GM19351 (cell line): ENCODE measurements around the gene UBE3C.

Experiments used
- ATAC-seq: cut with Tn5 transposase; IDR thresholded peaks from one replicate; pipeline ENCODE4 v1.9.1; 2021; ENCODE audit warnings: mild to moderate bottlenecking, moderate library complexity; ENCODE audit not compliant: unreplicated experiment

Gene UBE3C

DNA sequence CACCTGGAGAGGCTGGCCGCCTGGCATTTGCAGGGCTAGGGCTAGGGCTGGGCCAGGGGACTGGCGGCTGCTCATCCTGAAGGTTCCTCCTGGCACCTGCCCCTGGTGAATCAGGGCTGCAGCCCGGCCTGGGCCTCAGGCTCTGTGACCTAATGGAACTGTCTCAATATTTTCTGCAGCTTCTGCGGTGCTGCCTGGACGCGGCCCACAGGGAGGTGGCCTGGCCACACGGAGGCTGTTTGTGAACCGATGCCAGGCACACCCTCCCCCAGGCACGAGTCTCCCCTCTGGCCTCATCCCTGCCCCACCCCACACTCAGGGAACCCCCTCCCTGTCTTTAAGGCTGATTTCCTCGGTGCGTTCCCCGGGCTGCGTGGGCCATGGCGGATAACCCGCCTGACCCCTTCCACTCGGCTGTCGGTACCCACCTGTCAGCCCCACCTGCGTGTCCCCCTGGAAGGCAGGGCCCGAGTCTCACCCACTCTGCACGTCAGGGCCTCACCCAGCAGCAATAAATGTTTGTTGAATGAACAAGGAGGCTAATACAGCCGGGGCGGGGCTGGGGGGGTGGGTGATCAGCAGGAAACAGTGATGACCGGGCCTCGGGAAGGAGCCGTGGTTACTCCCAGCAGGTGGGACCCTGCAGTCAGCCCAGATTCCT lies 143.5 kb downstream of the UBE3C start:
- ATAC-seq, result no peak

DNA sequence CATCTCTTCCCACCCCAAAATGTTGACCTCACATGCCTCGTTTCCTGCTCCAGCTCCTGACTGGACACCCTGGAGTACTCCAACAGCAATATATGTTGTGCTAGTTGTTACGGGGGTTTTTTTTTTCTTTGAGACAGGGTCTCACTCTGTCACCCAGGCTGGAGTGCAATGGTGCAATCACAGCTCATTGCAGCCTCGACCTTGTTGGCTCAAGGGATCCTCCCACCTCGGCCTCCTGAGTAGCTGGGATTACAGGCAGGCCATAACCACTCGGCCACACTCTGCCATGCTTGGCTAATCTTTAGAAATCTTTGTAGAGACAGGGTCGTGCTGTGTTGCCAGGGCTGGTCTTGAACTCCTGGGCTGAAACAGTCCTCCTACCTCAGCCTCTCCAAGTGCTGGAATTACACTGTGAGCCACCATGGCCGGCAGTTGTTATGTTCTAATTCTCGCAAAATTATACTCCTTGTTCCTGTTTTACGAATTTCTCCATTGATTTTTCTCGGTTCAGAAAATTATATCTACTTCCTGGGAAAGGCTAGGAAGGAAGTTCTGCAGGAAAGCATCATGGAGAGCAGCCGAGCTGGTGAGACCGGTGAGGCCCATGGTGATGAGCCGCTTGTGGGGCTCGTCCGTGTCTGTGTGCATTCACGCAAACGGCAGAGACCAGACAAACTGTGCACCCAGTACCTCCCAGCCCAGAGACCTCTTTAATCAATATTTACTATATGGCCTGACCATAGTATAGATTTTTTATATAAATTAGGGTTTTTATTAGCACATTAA lies 145.7 kb downstream of the UBE3C start:
- ATAC-seq, result no peak

DNA sequence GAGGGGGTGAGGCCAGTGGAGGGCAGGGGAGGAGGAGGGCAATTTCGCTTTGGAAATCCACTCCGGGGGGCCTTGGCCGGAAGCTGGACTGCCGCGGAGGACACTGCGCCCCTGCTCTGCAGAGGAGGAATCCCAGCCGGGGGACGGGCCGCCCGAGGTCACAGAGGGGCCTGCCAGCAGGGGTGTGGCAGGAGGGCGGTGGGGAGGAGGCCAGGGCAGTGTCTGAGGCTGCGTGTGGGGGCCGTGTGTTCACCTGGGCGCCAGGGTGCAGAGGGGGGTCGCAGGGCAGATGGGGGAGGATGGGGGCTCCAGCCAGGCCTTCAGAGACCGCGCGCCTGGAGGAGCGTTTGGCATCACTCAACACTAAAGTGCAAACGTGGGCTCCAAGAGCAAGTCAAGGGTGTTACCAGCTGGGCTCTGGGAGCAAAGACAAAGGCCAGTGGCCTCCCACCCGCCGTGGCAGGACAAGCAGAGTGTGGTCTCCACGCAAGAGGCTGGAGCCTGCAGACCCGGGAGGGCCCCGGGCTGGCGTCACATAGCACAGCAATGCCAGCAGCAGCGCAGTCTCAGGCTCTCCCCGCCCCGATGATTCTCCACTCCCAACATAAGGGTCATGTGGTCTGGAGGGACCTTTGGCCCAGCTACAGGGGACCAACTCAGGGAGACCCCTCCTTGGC lies 152.8 kb downstream of the UBE3C start:
- no peak for ATAC-seq

DNA sequence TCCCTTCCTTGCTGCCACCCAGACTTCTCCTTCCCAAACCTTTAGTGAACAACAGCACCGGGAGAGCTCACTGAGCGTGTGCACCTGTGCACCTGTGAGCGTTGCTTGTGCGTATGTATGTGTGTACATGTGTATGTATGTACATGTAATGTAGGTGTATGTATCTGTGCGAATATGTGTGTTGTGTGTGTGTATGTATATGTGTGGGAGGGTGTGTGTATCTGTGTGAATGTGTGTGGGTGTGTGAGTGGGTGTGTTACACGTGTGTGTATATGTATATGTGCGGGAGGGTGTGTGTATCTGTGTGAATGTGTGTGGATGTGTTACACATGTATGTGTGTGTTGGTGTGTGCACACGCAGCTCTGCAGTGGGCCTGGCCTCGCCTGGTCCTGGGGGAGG lies 153.5 kb downstream of the UBE3C start:
- ATAC-seq, result no peak

DNA sequence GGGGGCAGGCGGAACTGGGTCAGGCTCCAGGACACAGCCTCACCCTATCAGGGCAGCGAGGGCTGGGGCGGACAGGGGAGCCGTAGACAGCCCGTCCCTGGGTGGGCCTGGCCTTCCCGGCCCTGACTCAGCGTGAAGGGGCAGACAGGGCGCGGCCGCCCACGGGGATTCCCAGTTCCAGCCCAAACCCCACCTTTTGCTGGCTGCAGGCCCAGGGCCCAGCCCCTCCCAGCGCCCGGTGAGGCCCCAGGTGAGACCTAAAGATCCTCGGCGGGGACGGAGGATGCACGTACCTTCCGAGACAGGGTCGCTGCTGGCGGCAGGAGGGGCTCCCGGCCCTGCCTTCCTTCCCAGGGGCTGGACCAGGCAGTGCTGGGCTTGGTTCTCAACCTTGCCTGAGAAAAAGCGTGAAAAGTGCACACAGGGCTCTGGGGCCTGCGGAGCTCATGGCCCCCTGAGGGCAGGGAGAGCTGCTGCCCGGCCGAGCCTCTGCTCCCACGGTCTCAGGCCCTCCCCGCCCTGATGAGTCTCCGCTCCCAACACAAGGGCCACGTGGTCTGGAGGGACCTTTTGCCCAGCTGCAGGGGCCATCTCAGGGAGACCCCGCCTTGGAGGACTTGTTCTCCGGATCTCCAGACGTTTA lies 154.2 kb downstream of the UBE3C start:
- no peak for ATAC-seq

DNA sequence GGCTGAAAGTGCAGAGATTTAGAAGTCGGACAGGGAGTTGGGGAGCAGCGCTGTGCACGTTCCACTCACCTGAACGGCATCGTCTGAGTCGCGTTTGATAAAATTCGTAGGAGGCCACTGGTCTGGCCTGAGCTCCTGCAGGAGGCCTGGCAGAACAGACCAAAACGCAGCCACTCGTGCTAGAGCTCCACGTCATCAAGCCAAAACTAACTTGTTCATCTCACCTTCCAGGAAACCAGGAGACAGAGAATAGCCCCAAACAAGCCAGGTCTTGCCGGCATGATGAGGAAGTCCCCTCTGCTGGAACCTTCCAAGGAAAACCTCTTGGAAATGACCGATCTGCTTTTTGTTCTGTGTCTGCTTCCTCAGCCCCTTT lies 154.7 kb downstream of the UBE3C start:
- no peak for ATAC-seq

DNA sequence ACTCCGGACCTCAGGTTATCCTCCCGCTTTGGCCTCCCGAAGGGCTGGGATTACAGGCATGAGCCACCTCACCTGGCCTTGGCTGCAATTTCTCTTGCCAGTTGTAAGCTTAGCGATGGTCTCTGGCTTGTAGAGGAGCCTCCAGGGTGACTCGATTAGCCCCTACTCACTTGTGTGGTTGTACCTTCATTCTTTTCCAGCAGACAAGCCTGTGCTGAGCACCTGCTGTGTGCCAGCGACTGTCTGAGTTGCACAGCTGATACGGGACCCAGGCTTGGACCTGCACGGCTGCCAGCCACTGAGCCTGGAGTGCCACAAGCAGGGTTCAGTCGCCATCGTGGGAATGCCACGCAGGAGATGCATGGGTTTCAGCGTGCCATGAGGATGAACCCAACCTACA lies 156.0 kb downstream of the UBE3C start:
- ATAC-seq, result no peak

DNA sequence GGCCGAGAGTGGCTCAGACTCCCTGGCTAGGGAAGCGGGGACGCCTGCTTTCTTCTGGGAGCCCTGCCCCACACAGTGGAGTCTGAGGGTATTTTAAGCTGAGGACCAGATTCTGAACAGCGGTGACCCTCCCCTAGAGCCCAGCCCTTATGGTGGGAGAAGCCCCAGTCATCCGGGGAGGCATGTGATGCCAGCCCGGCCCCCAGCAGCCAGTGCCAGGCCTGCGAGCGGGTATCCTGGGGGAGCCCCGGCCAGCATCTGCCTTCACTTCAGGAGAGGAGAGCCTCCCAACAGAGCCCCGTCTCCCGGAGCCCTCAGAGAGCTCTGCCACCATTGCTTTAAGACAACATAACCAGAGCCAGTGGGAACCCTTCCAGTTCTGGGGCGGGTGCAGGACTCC lies 156.6 kb downstream of the UBE3C start:
- ATAC-seq, result no peak

DNA sequence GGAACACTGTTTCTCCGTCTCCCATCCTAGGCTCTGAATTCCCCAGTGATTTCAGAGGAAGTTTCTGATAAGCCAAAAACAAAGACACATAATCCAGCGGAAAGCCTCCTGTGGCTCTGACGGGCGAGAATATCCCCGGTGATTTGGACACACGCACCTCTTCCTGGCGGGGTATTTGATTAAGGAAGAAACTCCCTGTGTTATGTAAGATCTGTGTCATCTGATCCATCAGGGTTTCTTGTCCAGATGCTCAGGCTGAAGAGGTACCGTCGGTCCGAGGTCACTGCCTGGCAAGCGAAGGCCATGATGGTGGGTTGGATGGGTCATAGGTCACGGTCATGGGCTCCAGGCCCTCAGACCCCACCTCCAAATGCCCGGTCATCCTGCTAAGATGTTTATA lies 158.5 kb downstream of the UBE3C start:
- ATAC-seq, result no peak

DNA sequence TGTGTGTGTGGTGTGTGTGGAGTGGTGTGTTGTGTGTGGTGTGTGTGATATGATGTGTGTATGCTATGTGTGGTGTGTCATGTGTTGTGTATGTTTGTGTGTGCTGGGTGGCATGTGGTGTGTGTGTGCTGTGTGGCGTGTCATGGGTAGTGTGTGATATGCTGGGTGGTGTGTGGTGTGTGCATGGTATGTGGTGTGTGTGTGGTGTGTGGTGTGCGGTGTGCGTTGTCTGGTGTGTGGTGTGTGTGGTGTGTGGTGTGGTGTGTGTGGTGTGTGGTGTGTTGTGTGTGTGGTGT lies 160.5 kb downstream of the UBE3C start:
- no peak for ATAC-seq

DNA sequence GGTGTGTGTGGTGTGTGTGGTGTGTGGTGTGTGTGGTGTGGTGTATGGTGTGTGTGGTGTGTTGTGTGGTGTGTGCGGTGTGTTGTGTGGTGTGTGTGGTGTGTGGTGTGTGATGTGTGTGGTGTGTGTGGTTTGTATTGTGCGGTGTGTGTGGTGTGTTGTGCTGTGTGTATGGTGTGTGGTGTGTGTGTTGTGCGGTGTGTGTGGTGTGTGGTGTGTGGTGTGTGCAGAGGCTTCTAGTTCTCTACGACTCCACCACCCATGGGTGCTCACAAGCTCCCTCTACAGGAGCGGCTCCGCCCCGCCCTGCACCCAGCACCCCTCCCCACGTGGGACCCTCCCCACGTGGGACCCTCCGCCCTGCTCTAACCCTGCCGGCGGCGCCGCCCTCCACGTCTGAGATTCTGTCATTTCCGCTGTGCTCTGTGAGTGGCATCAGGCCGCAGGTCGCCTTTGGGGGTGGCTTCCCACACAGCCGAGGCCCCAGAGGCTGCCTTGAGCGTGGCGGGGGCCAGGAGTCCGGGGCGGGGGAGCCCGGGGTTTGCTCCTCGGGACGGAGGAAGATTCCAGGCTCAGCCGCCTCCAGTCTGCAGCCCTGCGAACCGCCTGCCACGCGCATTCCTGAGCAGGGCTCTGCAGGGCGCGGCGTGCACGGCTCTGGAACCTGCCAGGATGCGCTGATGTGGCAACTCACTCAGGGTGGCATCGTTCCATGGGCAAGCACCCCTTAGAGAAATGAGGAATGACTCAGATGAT lies 161.1 kb downstream of the UBE3C start:
- no peak for ATAC-seq

DNA sequence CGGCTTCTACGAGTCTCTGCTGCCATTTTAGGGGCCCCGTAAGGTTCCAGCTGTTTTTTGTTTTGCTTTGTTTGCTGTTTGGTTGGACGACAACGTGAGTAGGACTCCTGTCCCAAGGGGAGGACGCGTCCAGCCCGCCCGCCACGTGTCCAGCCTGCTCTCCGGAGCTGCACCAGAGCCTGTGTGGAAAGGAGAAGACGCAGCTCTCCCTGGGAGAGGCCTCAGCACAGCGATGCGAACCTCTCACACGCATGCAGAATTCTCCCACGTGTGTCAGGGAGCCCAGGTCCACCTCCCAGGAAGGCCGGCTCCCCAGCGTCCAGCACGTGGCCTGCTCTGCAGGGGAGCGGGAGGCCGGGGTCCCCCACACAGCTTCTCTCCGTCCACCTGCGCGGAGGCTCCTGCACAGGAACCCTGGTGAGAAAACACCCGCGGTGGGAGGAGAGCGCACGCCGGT lies 161.7 kb downstream of the UBE3C start:
- ATAC-seq, result no peak

DNA sequence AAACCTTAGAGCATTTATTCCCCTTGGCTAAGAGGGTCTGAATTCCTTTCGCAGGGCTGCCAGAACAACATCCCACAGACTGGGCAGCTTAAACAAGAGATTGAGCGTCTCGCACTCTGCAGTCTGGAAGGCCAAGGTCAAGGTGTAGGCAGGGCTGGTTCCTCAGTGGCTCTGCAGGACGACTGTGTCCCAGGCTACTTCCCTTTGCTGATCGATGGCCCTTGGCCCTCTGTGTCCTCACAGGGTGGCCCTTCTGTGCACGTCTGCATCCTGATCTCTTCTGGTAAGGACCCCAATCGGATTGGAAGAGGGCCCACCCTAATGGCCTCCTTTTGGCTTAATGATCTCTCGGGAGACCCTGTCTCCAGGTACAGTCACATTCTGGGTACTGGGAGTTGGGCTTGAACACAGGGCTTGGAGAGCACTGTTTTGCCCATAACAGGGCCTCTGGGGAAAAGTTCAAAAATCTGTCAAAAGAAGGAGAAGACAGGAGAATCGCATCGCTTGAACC lies 162.9 kb downstream of the UBE3C start:
- ATAC-seq, result no peak

DNA sequence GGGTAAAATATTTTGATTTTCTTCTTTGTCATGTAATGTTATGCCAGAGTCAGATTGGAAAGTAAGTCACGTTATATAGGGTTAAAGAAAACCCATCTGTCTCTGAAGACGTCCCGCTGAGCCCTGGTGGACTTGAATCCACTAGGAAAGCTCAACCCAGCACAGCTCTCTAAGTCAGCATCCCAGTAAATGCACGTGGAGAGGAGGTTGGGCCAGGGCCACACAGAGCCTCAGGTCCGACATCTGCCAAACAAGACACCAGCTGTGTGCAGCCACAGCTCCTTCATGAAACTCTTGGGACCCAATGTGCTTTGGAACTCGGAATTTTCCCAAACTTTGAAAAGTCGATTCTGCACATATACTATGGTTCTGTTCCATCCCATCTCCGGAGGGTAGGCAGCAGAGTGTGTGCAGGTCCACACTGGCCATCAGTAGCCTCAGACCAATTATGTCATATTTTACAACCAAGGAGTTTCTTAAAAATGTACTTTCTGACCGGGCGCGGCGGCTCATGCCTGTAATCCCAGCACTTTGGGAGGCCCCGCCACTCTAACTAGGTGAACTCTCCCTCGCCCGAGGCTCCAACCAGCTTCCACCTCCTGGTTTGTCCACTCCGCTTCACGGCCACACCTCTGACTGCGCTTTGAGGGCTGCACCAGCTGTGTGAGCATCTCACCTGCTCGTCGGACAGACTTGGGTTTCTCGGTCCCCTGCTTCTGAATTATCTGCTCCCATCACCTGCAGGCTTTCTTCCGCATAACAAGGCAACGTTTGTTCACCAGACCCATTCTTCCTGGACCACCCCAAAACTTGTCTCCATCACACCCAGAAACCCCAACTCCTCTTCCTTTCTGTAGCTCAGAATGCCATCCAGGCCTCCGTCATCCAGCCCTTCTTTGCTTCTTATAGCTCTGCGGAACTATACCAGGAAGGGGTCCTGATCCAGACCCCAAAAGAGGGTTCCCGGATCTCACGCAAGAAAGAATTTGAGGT lies 168.4 kb downstream of the UBE3C start:
- no peak for ATAC-seq

DNA sequence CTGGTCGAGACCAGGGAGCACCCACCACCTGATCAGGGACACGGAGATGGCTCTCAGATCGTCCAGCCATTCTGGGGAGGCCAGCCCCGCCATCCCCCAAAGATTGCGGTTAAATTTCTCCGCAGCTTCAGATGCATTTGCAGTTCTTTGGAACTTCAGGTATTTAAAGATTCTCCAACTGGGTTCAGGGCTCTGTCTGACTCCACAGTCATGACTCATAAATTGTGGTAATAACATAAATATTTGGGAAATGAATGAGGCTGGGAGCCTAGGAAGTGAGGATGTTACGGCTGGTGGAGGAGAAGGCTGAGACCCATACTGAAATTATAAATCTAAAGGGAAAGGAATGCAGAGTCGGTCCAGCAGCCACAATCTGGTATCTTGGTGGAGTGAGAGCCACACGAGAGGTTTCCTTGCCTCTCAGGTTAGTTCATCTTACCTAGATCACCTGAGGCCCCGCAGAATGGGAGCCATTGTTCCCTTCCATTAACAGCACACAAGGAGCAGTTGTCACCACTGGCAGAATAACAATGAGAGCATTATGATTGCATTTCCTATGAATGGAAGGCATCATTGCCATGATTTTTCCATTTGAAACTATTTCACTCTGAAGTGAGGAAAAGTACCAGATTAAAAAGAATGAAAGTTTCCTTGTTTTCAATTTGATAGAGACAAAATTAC lies 171.4 kb downstream of the UBE3C start:
- ATAC-seq, result no peak

DNA sequence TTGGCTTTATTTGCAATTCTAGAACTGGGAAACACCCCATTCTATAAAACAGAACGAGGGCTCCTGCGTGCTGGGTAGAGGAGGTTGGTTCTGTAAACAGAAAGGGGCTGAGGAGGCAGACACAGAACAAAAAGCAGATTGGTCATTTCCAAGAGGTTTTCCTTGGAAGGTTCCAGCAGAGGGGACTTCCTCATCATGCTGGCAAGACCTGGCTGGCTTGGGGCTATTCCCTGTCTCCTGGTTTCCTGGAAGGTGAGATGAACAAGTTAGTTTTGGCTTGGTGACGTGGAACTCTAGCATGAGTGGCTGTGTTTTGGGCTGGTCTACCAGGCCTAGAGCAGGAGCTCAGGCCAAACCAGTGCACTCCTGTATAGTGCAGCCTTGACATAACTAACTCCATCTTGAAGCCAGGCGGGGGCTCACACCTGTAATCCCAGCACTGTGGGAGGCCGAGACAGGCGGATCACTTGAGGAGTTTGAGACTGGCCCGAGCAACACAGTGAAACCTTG lies 172.0 kb downstream of the UBE3C start:
- ATAC-seq, result no peak

DNA sequence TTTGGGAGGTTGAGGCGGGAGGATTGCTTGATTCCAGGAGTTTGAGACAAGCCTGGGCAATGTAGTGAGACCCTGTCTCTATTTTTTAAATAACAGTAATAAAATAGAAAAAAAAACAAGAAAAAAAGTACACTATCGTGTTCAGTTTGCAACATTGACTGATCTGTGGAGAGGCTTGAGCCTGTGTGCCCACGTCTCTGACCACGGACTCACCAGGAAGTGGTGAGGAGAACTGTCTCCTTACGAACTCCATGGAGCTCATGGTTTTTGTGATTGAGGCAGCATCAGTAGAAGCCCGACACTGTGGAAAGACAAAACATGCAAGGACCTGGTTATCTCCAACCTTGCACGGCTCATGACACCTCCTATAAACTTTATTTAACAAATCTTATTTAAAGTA lies 174.2 kb downstream of the UBE3C start:
- ATAC-seq, result no peak

DNA sequence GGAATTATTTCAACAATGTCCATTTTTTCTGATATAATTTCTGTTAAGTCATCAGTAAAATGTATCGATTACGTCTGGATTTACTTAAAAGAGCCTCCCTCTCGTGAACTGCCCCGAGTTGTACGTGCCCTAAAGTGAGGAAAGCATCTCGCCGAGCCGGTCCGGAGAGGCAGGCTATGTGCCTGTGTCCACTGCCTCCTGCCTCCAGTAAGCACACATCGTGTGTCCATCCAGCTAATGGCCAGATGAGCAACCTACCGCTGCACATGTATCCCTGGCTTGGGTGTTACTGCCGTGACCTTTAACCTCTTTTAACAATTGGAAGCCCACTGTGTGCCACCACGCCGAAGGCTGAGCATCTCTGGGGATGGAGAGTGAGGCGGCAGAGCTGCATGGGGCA lies 174.9 kb downstream of the UBE3C start:
- ATAC-seq, result no peak
